ENCODE results near the gene TMEM115.

- TF ChIP-seq CTCF (IDR thresholded peaks at IDR 0.05; ENCODE audit: insufficient read depth, low read length) = no peak
- TF ChIP-seq REST (IDR thresholded peaks at IDR 0.05; ENCODE audit: insufficient replicate concordance, low read depth) = no peak
- TF ChIP-seq POLR2AphosphoS5 (IDR thresholded peaks at IDR 0.05; ENCODE audit: low read depth) = no peak
Observed at GRCh38 chr3:50374363-50375257, 15.3 kb upstream of the TMEM115 start.

Data from HL-60 (cell line).